SK-N-SH (cell line): ENCODE measurements around the gene RFFL. TPM values are rescaled to one million over a fixed set of nuclear protein-coding genes. Genes with fewer than 3 reads are reported as not detected.

Experiments
- CTCF ChIA-PET: fragments of 300-600, 350-600 bp; formaldehyde crosslinking; extraction: SDS; loops from one replicate; lab custom pipeline; 2021; lab: Yijun Ruan, JAX
- POLR2A ChIA-PET: fragments of 350-600 bp; sonication (Branson Sonifier 250); formaldehyde crosslinking; extraction: SDS; loops from one replicate; lab custom pipeline; 2020; ENCODE audit warnings: antibody characterized with exemption, inconsistent platforms; lab: Yijun Ruan, JAX
- DNase-seq: peaks from one replicate; pipeline ENCODE4 v3.0.0; 2012
- H2AFZ ChIP-seq: fragments of 200-600 bp; sonication (generic); 2 replicates; pipeline ENCODE4 v1.8.1; 2016; ENCODE audit warnings: antibody characterized with exemption, mild to moderate bottlenecking, low read depth
- H3F3A ChIP-seq: fragments of 200-600 bp; sonication (generic); replicated peaks from 2 replicates; pipeline ENCODE3; 2016; ENCODE audit warnings: antibody characterized with exemption, mild to moderate bottlenecking; ENCODE audit not compliant: insufficient read depth
- H3K27ac ChIP-seq, 2 experiments: fragments of 200-500 bp in 1 of 2; fragments of 200-600 bp in 1 of 2; sonication (Bioruptor generic) in 1 of 2; sonication (generic), shearing (Covaris generic) in 1 of 2; 2 replicates each; pipeline versions ENCODE4 v1.5.1 to v1.6.1; 2014 to 2016; ENCODE audit warnings: low read depth in 2 of 2, inconsistent platforms in 1 of 2, low read length in 1 of 2, mild to moderate bottlenecking in 1 of 2, mixed read lengths in 1 of 2
- H3K27me3 ChIP-seq: fragments of 200-600 bp; sonication (generic), shearing (Covaris generic); 2 replicates; pipeline ENCODE4 v1.6.1; 2016; ENCODE audit warnings: mixed run types; ENCODE audit not compliant: insufficient read depth
- H3K36me3 ChIP-seq, 2 experiments: fragments of 200-500 bp in 1 of 2; fragments of 200-600 bp in 1 of 2; sonication (Bioruptor generic) in 1 of 2; sonication (generic) in 1 of 2; replicated peaks in 1 of 2; 2 replicates each; pipeline versions ENCODE3 to v1.5.1; 2014 to 2016; ENCODE audit warnings: low read length in 1 of 2, mild to moderate bottlenecking in 1 of 2; ENCODE audit not compliant: insufficient read depth in 2 of 2, control insufficient read depth in 1 of 2
- H3K4me1 ChIP-seq, 2 experiments: fragments of 200-500 bp in 1 of 2; fragments of 200-600 bp in 1 of 2; sonication (Bioruptor generic) in 1 of 2; sonication (generic), shearing (Covaris generic) in 1 of 2; 2 replicates each; pipeline versions ENCODE4 v1.5.1 to v1.6.1; 2014 to 2016; ENCODE audit warnings: low read depth in 1 of 2, low read length in 1 of 2, mixed run types in 1 of 2; ENCODE audit not compliant: insufficient read depth in 2 of 2, control insufficient read depth in 1 of 2
- H3K4me2 ChIP-seq: fragments of 200-600 bp; sonication (generic), shearing (Covaris generic); 2 replicates; pipeline ENCODE4 v1.6.1; 2017; ENCODE audit warnings: mixed run types
- H3K4me3 ChIP-seq, 2 experiments: fragments of 200-500 bp in 1 of 2; fragments of 200-600 bp in 1 of 2; sonication (Bioruptor generic) in 1 of 2; sonication (generic), shearing (Covaris generic) in 1 of 2; 2 replicates each; pipeline versions ENCODE4 v1.5.1 to v1.8.1; 2014 to 2016; ENCODE audit warnings: low read depth in 2 of 2, inconsistent platforms in 1 of 2, low read length in 1 of 2, mild to moderate bottlenecking in 1 of 2, mixed read lengths in 1 of 2, moderate library complexity in 1 of 2
- H3K79me2 ChIP-seq: fragments of 200-600 bp; sonication (generic); 2 replicates; pipeline ENCODE4 v1.8.1; 2017; ENCODE audit warnings: mild to moderate bottlenecking; ENCODE audit not compliant: insufficient read depth
- H3K9ac ChIP-seq: fragments of 200-600 bp; sonication (generic); 2 replicates; pipeline ENCODE4 v1.6.1; 2017; ENCODE audit warnings: mixed run types
- H3K9me2 ChIP-seq: fragments of 200-600 bp; sonication (generic); 2 replicates; pipeline ENCODE4 v1.6.1; 2017; ENCODE audit warnings: mixed run types
- H3K9me3 ChIP-seq: fragments of 200-600 bp; sonication (generic); 2 replicates; pipeline ENCODE4 v1.6.1; 2017; ENCODE audit warnings: mixed run types, mild to moderate bottlenecking, moderate library complexity
- H4K20me1 ChIP-seq: fragments of 200-600 bp; sonication (generic); 2 replicates; pipeline ENCODE4 v1.6.1; 2017; ENCODE audit warnings: mild to moderate bottlenecking, mixed run types; ENCODE audit not compliant: insufficient read depth
- EZH2phosphoT487 ChIP-seq: fragments of 200-600 bp; sonication (generic); IDR thresholded peaks from 2 replicates; pipeline ENCODE4 v1.6.1; 2017; ENCODE audit warnings: low read depth, mixed run types, mild to moderate bottlenecking, antibody characterized with exemption, moderate library complexity, borderline replicate concordance
- FOSL2 ChIP-seq: IDR thresholded peaks from 2 replicates; pipeline ENCODE4 v1.4.0; 2012; ENCODE audit warnings: low read depth, mild to moderate bottlenecking, moderate library complexity, borderline replicate concordance
- FOXJ3 ChIP-seq: sonication (generic); formaldehyde crosslinking; IDR thresholded peaks from 2 replicates; pipeline ENCODE4 v1.5.1; 2020; ENCODE audit warnings: mild to moderate bottlenecking, missing genetic modification reagents
- GABPA ChIP-seq: IDR thresholded peaks from 2 replicates; pipeline ENCODE4 v1.4.0; 2012; ENCODE audit warnings: low read depth, mild to moderate bottlenecking
- GATA2 ChIP-seq: sonication (generic); formaldehyde crosslinking; IDR thresholded peaks from 2 replicates; pipeline ENCODE4 v1.5.0; 2020; ENCODE audit warnings: mild to moderate bottlenecking, missing genetic modification reagents
- MAX ChIP-seq: IDR thresholded peaks from 2 replicates; pipeline ENCODE4 v1.4.0; 2012; ENCODE audit warnings: low read depth
- MEF2A ChIP-seq: IDR thresholded peaks from 2 replicates; pipeline ENCODE4 v1.4.0; 2012; ENCODE audit warnings: low read depth, borderline replicate concordance
- MXI1 ChIP-seq: IDR thresholded peaks from 2 replicates; pipeline ENCODE4 v1.6.1; 2012; ENCODE audit warnings: mild to moderate bottlenecking, low read depth, low read length, improper control_type of control experiment
- NFIC ChIP-seq: IDR thresholded peaks from 2 replicates; pipeline ENCODE4 v1.4.0; 2012; ENCODE audit warnings: borderline replicate concordance
- NRF1 ChIP-seq: IDR thresholded peaks from 2 replicates; pipeline ENCODE4 v1.6.1; 2012; ENCODE audit warnings: low read depth, mild to moderate bottlenecking, low read length
- POLR2AphosphoS5 ChIP-seq: IDR thresholded peaks from 2 replicates; pipeline ENCODE4 v1.6.1; 2012; ENCODE audit warnings: low read depth, low read length
- RAD21 ChIP-seq: IDR thresholded peaks from 2 replicates; pipeline ENCODE4 v1.6.1; 2012; ENCODE audit warnings: mild to moderate bottlenecking, low read length
- RCOR1 ChIP-seq: fragments of 150-350 bp; IDR thresholded peaks from 2 replicates; pipeline ENCODE4 v1.6.1; 2017; ENCODE audit warnings: antibody characterized with exemption, low read length
- RFX5 ChIP-seq: IDR thresholded peaks from 2 replicates; pipeline ENCODE4 v1.6.1; 2012; ENCODE audit warnings: mild to moderate bottlenecking, improper control_type of control experiment, low read length
- RXRA ChIP-seq: IDR thresholded peaks from 2 replicates; pipeline ENCODE4 v1.4.0; 2012; ENCODE audit warnings: low read depth, mild to moderate bottlenecking, borderline replicate concordance
- TAF1 ChIP-seq: IDR thresholded peaks from 2 replicates; pipeline ENCODE4 v1.6.1; 2012; ENCODE audit warnings: low read depth, mild to moderate bottlenecking, low read length, moderate library complexity, borderline replicate concordance
- USF1 ChIP-seq: IDR thresholded peaks from 2 replicates; pipeline ENCODE4 v1.4.0; 2012; ENCODE audit warnings: low read depth, borderline replicate concordance
- USF2 ChIP-seq: fragments of 150-350 bp; IDR thresholded peaks from 2 replicates; pipeline ENCODE4 v1.6.1; 2017; ENCODE audit warnings: antibody characterized with exemption, low read length, low read depth, borderline replicate concordance
- WGBS: methylation state at CpG from one replicate; pipeline ENCODE4 v1.1.6; 2017; ENCODE audit warnings: low lambda C conversion rate; 5-methylcytosine and 5-hydroxymethylcytosine counted together
- polyA plus RNA-seq, 3 experiments: library from polyadenylated mRNA; depleted of rRNA; stranded (reverse); fragments of >200 nt; gene quantifications; 2 replicates each; pipeline ENCODE4 v1.2.3, GENCODE V29; 2012
- TF ChIP-seq, protein P1 (sequence below): fragments of 200-600 bp; sonication (generic); IDR thresholded peaks from 2 replicates; pipeline ENCODE4 v1.6.1; 2017; ENCODE audit warnings: antibody characterized with exemption, mild to moderate bottlenecking, moderate library complexity
- TF ChIP-seq, protein P2 (sequence below): fragments of 150-350 bp; IDR thresholded peaks from 2 replicates; pipeline ENCODE4 v1.6.1; 2016; ENCODE audit warnings: mild to moderate bottlenecking, low read depth, low read length

The RFFL gene
- polyA plus RNA-seq, 1 of the 3 experiments (the other 2 are of a cell fraction): 10.1 TPM

- Histone ChIP-seq H3K4me2 (no peak overlapping the region), H3K4me1 (peaks cover 4 to 13% of the 10 kb centered on the region in 2 experiments; a peak in 2 of 4 replicates), H2AFZ (no peak overlapping the region)
- TF ChIP-seq, protein P1, sequence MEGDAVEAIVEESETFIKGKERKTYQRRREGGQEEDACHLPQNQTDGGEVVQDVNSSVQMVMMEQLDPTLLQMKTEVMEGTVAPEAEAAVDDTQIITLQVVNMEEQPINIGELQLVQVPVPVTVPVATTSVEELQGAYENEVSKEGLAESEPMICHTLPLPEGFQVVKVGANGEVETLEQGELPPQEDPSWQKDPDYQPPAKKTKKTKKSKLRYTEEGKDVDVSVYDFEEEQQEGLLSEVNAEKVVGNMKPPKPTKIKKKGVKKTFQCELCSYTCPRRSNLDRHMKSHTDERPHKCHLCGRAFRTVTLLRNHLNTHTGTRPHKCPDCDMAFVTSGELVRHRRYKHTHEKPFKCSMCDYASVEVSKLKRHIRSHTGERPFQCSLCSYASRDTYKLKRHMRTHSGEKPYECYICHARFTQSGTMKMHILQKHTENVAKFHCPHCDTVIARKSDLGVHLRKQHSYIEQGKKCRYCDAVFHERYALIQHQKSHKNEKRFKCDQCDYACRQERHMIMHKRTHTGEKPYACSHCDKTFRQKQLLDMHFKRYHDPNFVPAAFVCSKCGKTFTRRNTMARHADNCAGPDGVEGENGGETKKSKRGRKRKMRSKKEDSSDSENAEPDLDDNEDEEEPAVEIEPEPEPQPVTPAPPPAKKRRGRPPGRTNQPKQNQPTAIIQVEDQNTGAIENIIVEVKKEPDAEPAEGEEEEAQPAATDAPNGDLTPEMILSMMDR: no peak
- TF ChIP-seq GATA2 (no peak), MXI1 (no peak), FOSL2 (no peak), MAX (no peak), NRF1 (no peak), MEF2A (no peak), USF2 (no peak), RFX5 (no peak), RAD21 (no peak), EZH2phosphoT487 (no peak), TAF1 (no peak), NFIC (no peak), FOXJ3 (CRISPR knock-in tag) (no peak), RXRA (no peak), USF1 (no peak), GABPA (no peak), POLR2AphosphoS5 (no peak), RCOR1 (no peak)
- TF ChIP-seq, protein P2, sequence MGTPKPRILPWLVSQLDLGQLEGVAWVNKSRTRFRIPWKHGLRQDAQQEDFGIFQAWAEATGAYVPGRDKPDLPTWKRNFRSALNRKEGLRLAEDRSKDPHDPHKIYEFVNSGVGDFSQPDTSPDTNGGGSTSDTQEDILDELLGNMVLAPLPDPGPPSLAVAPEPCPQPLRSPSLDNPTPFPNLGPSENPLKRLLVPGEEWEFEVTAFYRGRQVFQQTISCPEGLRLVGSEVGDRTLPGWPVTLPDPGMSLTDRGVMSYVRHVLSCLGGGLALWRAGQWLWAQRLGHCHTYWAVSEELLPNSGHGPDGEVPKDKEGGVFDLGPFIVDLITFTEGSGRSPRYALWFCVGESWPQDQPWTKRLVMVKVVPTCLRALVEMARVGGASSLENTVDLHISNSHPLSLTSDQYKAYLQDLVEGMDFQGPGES: no peak
- TF ChIP-seq, all 33 proteins: peak for 0
- Histone ChIP-seq H3K27ac (peak overlapping the region in 1 of 2 experiments; percentile 93; a peak in 1 of 4 replicates), H3K79me2 (peaks cover 54% of the 10 kb centered on the region), H3F3A (peaks cover 19% of the 10 kb centered on the region), H3K9me2 (no peaks in the 10 kb centered on the region), H3K9me3 (no peaks in the 10 kb centered on the region), H3K9ac (no peak overlapping the region), H3K27me3 (no peaks in the 10 kb centered on the region), H3K4me3 (no peak overlapping the region), H4K20me1 (no peaks in the 10 kb centered on the region), H3K36me3 (no peaks in the 10 kb centered on the region)
- CTCF ChIA-PET: interaction anchor here (1.4 kb wide), 1 partner anchor 44 kb away, joined by 4 read pairs; no protein-coding TSS in a partner anchor
- DNase-seq: no peak
- POLR2A ChIA-PET: no interaction called here
- WGBS: 87% methylated on average over 3 of the region's 3 CpGs
Measured at GRCh38 chr17:35062308-35062707, 1.2 kb downstream of the RFFL start.
